ENCODE results near the gene FBXL3.

DNA sequence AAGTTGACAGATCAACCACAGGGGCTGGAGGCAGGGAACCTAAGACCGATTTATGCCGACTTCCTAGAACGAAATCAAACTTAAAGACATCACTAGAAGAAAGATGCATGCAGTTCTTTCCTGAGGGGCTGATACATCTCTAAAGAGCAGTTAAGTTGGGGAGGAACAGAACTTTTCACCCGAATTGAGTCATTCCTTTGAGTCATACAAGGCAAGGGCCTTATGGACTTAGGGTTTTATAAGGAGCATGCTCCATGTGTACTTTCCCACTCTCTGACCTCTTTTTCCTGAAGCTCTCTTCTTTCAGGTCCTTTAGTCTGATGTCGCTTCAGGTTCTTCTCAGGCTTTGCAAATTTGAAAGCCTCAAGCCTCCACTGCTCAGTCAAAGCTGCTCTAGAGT is 7.9 kb upstream of the FBXL3 start:
- TF ChIP-seq ATF1 (CRISPR knock-in tag; IDR thresholded peaks at IDR 0.05) = no peak
- TF ChIP-seq, protein P1, sequence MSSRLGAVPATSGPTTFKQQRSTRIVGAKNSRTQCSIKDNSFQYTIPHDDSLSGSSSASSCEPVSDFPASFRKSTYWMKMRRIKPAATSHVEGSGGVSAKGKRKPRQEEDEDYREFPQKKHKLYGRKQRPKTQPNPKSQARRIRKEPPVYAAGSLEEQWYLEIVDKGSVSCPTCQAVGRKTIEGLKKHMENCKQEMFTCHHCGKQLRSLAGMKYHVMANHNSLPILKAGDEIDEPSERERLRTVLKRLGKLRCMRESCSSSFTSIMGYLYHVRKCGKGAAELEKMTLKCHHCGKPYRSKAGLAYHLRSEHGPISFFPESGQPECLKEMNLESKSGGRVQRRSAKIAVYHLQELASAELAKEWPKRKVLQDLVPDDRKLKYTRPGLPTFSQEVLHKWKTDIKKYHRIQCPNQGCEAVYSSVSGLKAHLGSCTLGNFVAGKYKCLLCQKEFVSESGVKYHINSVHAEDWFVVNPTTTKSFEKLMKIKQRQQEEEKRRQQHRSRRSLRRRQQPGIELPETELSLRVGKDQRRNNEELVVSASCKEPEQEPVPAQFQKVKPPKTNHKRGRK (CRISPR knock-in tag; IDR thresholded peaks at IDR 0.05; ENCODE audit: borderline replicate concordance) = no peak
- TF ChIP-seq, protein P2, sequence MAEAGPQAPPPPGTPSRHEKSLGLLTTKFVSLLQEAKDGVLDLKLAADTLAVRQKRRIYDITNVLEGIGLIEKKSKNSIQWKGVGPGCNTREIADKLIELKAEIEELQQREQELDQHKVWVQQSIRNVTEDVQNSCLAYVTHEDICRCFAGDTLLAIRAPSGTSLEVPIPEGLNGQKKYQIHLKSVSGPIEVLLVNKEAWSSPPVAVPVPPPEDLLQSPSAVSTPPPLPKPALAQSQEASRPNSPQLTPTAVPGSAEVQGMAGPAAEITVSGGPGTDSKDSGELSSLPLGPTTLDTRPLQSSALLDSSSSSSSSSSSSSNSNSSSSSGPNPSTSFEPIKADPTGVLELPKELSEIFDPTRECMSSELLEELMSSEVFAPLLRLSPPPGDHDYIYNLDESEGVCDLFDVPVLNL (CRISPR knock-in tag; IDR thresholded peaks at IDR 0.05; ENCODE audit: borderline replicate concordance, low read depth) = no peak
- TF ChIP-seq ZNF671 (CRISPR knock-in tag; IDR thresholded peaks at IDR 0.05) = no peak
- TF ChIP-seq GTF2I (CRISPR knock-in tag; conservative IDR thresholded peaks at IDR 0.05) = no peak
- TF ChIP-seq, protein P3, sequence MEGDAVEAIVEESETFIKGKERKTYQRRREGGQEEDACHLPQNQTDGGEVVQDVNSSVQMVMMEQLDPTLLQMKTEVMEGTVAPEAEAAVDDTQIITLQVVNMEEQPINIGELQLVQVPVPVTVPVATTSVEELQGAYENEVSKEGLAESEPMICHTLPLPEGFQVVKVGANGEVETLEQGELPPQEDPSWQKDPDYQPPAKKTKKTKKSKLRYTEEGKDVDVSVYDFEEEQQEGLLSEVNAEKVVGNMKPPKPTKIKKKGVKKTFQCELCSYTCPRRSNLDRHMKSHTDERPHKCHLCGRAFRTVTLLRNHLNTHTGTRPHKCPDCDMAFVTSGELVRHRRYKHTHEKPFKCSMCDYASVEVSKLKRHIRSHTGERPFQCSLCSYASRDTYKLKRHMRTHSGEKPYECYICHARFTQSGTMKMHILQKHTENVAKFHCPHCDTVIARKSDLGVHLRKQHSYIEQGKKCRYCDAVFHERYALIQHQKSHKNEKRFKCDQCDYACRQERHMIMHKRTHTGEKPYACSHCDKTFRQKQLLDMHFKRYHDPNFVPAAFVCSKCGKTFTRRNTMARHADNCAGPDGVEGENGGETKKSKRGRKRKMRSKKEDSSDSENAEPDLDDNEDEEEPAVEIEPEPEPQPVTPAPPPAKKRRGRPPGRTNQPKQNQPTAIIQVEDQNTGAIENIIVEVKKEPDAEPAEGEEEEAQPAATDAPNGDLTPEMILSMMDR (IDR thresholded peaks at IDR 0.05) = no peak
- TF ChIP-seq TEAD4 (CRISPR knock-in tag; IDR thresholded peaks at IDR 0.05) = no peak
- no peak for TF ChIP-seq RORB (CRISPR knock-in tag; IDR thresholded peaks at IDR 0.05)
- TF ChIP-seq CREM (CRISPR knock-in tag; IDR thresholded peaks at IDR 0.05) = no peak
- no peak for TF ChIP-seq SP1 (CRISPR knock-in tag; conservative IDR thresholded peaks at IDR 0.05)
- TF ChIP-seq, protein P4, sequence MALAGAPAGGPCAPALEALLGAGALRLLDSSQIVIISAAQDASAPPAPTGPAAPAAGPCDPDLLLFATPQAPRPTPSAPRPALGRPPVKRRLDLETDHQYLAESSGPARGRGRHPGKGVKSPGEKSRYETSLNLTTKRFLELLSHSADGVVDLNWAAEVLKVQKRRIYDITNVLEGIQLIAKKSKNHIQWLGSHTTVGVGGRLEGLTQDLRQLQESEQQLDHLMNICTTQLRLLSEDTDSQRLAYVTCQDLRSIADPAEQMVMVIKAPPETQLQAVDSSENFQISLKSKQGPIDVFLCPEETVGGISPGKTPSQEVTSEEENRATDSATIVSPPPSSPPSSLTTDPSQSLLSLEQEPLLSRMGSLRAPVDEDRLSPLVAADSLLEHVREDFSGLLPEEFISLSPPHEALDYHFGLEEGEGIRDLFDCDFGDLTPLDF (CRISPR knock-in tag; IDR thresholded peaks at IDR 0.05) = no peak
- TF ChIP-seq, protein P5, sequence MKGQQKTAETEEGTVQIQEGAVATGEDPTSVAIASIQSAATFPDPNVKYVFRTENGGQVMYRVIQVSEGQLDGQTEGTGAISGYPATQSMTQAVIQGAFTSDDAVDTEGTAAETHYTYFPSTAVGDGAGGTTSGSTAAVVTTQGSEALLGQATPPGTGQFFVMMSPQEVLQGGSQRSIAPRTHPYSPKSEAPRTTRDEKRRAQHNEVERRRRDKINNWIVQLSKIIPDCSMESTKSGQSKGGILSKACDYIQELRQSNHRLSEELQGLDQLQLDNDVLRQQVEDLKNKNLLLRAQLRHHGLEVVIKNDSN (CRISPR knock-in tag; IDR thresholded peaks at IDR 0.05) = no peak
